DMS79 (cell line): Measurements from ENCODE around the gene CTNNBIP1.

Experiments
- DNase-seq: peaks from one replicate; lab custom pipeline; 2025; lab: John Stamatoyannopoulos, UW

Gene CTNNBIP1

GRCh38 chr1:9853249-9853595 is 56.8 kb downstream of the CTNNBIP1 start:
- no peak for DNase-seq

GRCh38 chr1:9852410-9853248 is 57.4 kb downstream of the CTNNBIP1 start:
- DNase-seq = peak; percentile 63

GRCh38 chr1:9852004-9852403 is 58.1 kb downstream of the CTNNBIP1 start:
- DNase-seq = no peak

- DNase-seq = peak; percentile 39
Observed at GRCh38 chr1:9850442-9851162, 59.5 kb downstream of the CTNNBIP1 start.

GRCh38 chr1:9849691-9850441 is 60.2 kb downstream of the CTNNBIP1 start:
- peak; percentile 71 for DNase-seq

GRCh38 chr1:9848022-9848421 is 62.0 kb downstream of the CTNNBIP1 start:
- DNase-seq = no peak

GRCh38 chr1:9847269-9847668 is 62.8 kb downstream of the CTNNBIP1 start:
- no peak for DNase-seq

- no peak for DNase-seq
Observed at GRCh38 chr1:9846611-9847171, 63.4 kb downstream of the CTNNBIP1 start.

- DNase-seq = no peak
Observed at GRCh38 chr1:9845914-9846313, 64.2 kb downstream of the CTNNBIP1 start.

GRCh38 chr1:9844756-9845155 is 65.3 kb downstream of the CTNNBIP1 start:
- no peak for DNase-seq

- no peak for DNase-seq
Observed at GRCh38 chr1:9844106-9844505, 66.0 kb downstream of the CTNNBIP1 start.

GRCh38 chr1:9843576-9843945 is 66.5 kb downstream of the CTNNBIP1 start:
- DNase-seq = peak; percentile 24

GRCh38 chr1:9842781-9843575 is 67.1 kb downstream of the CTNNBIP1 start:
- DNase-seq = no peak

- peak; percentile 44 for DNase-seq
Observed at GRCh38 chr1:9842073-9842711, 67.9 kb downstream of the CTNNBIP1 start.

GRCh38 chr1:9841460-9841859 is 68.6 kb downstream of the CTNNBIP1 start:
- DNase-seq = no peak

- DNase-seq = peak; percentile 72
Observed at GRCh38 chr1:9840176-9840575, 69.9 kb downstream of the CTNNBIP1 start.

GRCh38 chr1:9838946-9839345 is 71.1 kb downstream of the CTNNBIP1 start:
- no peak for DNase-seq

- DNase-seq = no peak
Observed at GRCh38 chr1:9836632-9836960, 73.5 kb downstream of the CTNNBIP1 start.

GRCh38 chr1:9835758-9836631 is 74.1 kb downstream of the CTNNBIP1 start:
- peak; percentile 50 for DNase-seq

- DNase-seq = no peak
Observed at GRCh38 chr1:9835404-9835757, 74.7 kb downstream of the CTNNBIP1 start.
